HG02870 (cell line): ENCODE results near the gene SNPH.
"Not testable (repeated sequence)": the region's sequence is repeated elsewhere in the genome, so short reads cannot be mapped to it uniquely, and the experiment has no call there.

Experiments
- ATAC-seq: cut with Tn5 transposase; IDR thresholded peaks from one replicate; pipeline ENCODE4 v1.9.1; 2021; ENCODE audit warnings: mild to moderate bottlenecking, moderate library complexity; ENCODE audit not compliant: unreplicated experiment

Gene SNPH

GRCh38 chr20:1266167-1266973 is at the start of gene SNPH:
TSS of gene SNPH (plus strand) at chr20:1266294. CDS start at chr20:1296240, 29,946 bp downstream.
- peak; percentile 87 for ATAC-seq

GRCh38 chr20:1216527-1217427 is 49.3 kb upstream of the SNPH start:
- ATAC-seq: not testable (repeated sequence)

GRCh38 chr20:1222750-1223149 is 43.3 kb upstream of the SNPH start:
- ATAC-seq: not testable (repeated sequence)

GRCh38 chr20:1224205-1224890 is 41.7 kb upstream of the SNPH start:
- no peak for ATAC-seq

- no peak for ATAC-seq
Observed at GRCh38 chr20:1225263-1225782, 40.8 kb upstream of the SNPH start.

- ATAC-seq: no peak
Observed at GRCh38 chr20:1225783-1226654, 40.1 kb upstream of the SNPH start, which contains the start of gene RAD21L1. TSS of gene RAD21L1 (plus strand) at chr20:1226044. CDS start at chr20:1228454, 2,410 bp downstream.

- no peak for ATAC-seq
Observed at GRCh38 chr20:1229541-1229940, 36.6 kb upstream of the SNPH start.

GRCh38 chr20:1232286-1233111 is 33.6 kb upstream of the SNPH start:
- peak; percentile 57 for ATAC-seq

- ATAC-seq: no peak
Observed at GRCh38 chr20:1240549-1240948, 25.5 kb upstream of the SNPH start.

- ATAC-seq: no peak
Observed at GRCh38 chr20:1241456-1241855, 24.6 kb upstream of the SNPH start.

GRCh38 chr20:1242099-1242498 is 24.0 kb upstream of the SNPH start:
- ATAC-seq: no peak

GRCh38 chr20:1242530-1242929 is 23.6 kb upstream of the SNPH start:
- ATAC-seq: no peak

- no peak for ATAC-seq
Observed at GRCh38 chr20:1245578-1245977, 20.5 kb upstream of the SNPH start.

GRCh38 chr20:1247689-1248088 is 18.4 kb upstream of the SNPH start:
- no peak for ATAC-seq

- not testable (repeated sequence) for ATAC-seq
Observed at GRCh38 chr20:1250282-1250681, 15.8 kb upstream of the SNPH start.

GRCh38 chr20:1252416-1252815 is 13.7 kb upstream of the SNPH start:
- ATAC-seq: no peak

- ATAC-seq: no peak
Observed at GRCh38 chr20:1254254-1254653, 11.8 kb upstream of the SNPH start.

GRCh38 chr20:1255675-1256074 is 10.4 kb upstream of the SNPH start:
- no peak for ATAC-seq

GRCh38 chr20:1263853-1264252 is 2.2 kb upstream of the SNPH start:
- no peak for ATAC-seq
